HG03108 (cell line): ENCODE results near the gene PAK1.
"Not testable (repeated sequence)": the region's sequence is repeated elsewhere in the genome, so short reads cannot be mapped to it uniquely, and the experiment has no call there.

Experiments used
- ATAC-seq: cut with Tn5 transposase; IDR thresholded peaks from one replicate; pipeline ENCODE4 v1.9.1; 2021; ENCODE audit warnings: moderate library complexity; ENCODE audit not compliant: unreplicated experiment

Gene PAK1

GRCh38 chr11:77473801-77474683, at the start of gene PAK1:
Gene PAK1, minus strand, starts transcription at chr11:77474094. Its CDS starts 81,574 bp downstream, at chr11:77392520.
- ATAC-seq: peak; percentile 50

GRCh38 chr11:77522215-77522614, 48.3 kb upstream of the PAK1 start:
- ATAC-seq: no peak

- no peak for ATAC-seq
Observed at GRCh38 chr11:77519847-77520246, 46.0 kb upstream of the PAK1 start.

GRCh38 chr11:77518471-77518870, 44.6 kb upstream of the PAK1 start:
- no peak for ATAC-seq

- no peak for ATAC-seq
Observed at GRCh38 chr11:77517753-77518152, 43.9 kb upstream of the PAK1 start.

GRCh38 chr11:77517226-77517625, 43.3 kb upstream of the PAK1 start:
- no peak for ATAC-seq

GRCh38 chr11:77515483-77515882, 41.6 kb upstream of the PAK1 start:
- ATAC-seq: no peak

- no peak for ATAC-seq
Observed at GRCh38 chr11:77515063-77515462, 41.2 kb upstream of the PAK1 start.

- ATAC-seq: no peak
Observed at GRCh38 chr11:77512092-77512491, 38.2 kb upstream of the PAK1 start.

- no peak for ATAC-seq
Observed at GRCh38 chr11:77510851-77511250, 37.0 kb upstream of the PAK1 start.

- no peak for ATAC-seq
Observed at GRCh38 chr11:77510095-77510494, 36.2 kb upstream of the PAK1 start.

GRCh38 chr11:77508019-77508418, 34.1 kb upstream of the PAK1 start:
- ATAC-seq: no peak

GRCh38 chr11:77506857-77507256, 33.0 kb upstream of the PAK1 start:
- no peak for ATAC-seq

- no peak for ATAC-seq
Observed at GRCh38 chr11:77505956-77506355, 32.1 kb upstream of the PAK1 start.

- no peak for ATAC-seq
Observed at GRCh38 chr11:77503006-77503405, 29.1 kb upstream of the PAK1 start.

GRCh38 chr11:77502346-77502905, 28.5 kb upstream of the PAK1 start:
- no peak for ATAC-seq

GRCh38 chr11:77501758-77502157, 27.9 kb upstream of the PAK1 start:
- no peak for ATAC-seq

GRCh38 chr11:77497368-77497767, 23.5 kb upstream of the PAK1 start:
- no peak for ATAC-seq

GRCh38 chr11:77495526-77495925, 21.6 kb upstream of the PAK1 start:
- no peak for ATAC-seq

- not testable (repeated sequence) for ATAC-seq
Observed at GRCh38 chr11:77490035-77490434, 16.1 kb upstream of the PAK1 start.

GRCh38 chr11:77487790-77488189, 13.9 kb upstream of the PAK1 start:
- ATAC-seq: no peak

GRCh38 chr11:77479746-77480352, 6.0 kb upstream of the PAK1 start:
- ATAC-seq: no peak
